Measurements from ENCODE around the gene CLASP2. TPM values are rescaled to one million over a fixed set of nuclear protein-coding genes. Genes with fewer than 3 reads are reported as not detected.
"Not testable (repeated sequence)": the region's sequence is repeated elsewhere in the genome, so short reads cannot be mapped to it uniquely, and the experiment has no call there.

CLASP2 gene
- total and polyA plus RNA-seq, 7 donors = 7.3 to 71.9 (median 37.7) TPM

DNA sequence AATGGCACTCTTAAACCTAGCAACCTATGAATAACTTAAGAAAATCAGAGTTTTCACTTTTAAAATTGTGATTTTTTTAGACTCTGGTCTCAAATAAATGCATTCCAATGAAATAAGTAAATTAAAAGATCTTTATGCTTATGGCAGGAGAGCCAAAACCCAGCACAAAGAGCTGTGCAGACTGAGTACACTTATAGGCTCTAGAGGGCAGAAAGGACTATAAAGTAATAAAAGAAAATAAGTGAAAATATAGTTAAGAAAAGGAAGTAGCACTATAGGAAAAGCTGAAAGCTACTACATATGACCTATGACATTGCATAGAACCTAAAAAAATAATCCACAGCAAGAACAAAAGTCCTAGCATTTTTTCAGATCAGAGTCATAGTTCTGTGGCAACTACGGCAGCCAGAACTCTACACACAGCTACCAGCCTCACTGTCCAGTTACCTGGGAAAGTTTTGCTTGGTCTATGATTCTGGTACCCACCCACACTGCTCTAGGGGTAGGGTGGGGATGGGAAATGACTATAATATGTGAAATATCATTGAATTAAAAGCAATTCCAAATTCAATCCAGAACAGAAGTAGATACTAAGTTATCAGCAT, 30.5 kb downstream of the CLASP2 start:
- H3K27ac ChIP-seq = no peak overlapping the region
- H3K4me1 ChIP-seq = no peaks in the 10 kb centered on the region
- H3K9me3 ChIP-seq = no peaks in the 10 kb centered on the region
- intact Hi-C loops (cut with DNase I) = loop anchor here in 1 of 2 donors (5.0 kb wide), 1 partner anchor 620 kb away; no protein-coding TSS in a partner anchor
- 88 to 100% (median 95%) methylated on average over 1 of the region's 1 CpG for WGBS, 3 donors
- TF ChIP-seq, protein P1, sequence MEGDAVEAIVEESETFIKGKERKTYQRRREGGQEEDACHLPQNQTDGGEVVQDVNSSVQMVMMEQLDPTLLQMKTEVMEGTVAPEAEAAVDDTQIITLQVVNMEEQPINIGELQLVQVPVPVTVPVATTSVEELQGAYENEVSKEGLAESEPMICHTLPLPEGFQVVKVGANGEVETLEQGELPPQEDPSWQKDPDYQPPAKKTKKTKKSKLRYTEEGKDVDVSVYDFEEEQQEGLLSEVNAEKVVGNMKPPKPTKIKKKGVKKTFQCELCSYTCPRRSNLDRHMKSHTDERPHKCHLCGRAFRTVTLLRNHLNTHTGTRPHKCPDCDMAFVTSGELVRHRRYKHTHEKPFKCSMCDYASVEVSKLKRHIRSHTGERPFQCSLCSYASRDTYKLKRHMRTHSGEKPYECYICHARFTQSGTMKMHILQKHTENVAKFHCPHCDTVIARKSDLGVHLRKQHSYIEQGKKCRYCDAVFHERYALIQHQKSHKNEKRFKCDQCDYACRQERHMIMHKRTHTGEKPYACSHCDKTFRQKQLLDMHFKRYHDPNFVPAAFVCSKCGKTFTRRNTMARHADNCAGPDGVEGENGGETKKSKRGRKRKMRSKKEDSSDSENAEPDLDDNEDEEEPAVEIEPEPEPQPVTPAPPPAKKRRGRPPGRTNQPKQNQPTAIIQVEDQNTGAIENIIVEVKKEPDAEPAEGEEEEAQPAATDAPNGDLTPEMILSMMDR (IDR thresholded peaks at IDR 0.05) = no peak
- no peak for ATAC-seq
- peaks cover 0 to 33% of the 10 kb centered on the region in 2 donors for H3K36me3 ChIP-seq (ENCODE audit: insufficient read depth in 1 of 2, low read depth in 1 of 2)
- DNase-seq = no peak
- no peaks in the 10 kb centered on the region for H3K27me3 ChIP-seq (ENCODE audit: insufficient read depth in 3 of 3, low read length in 2 of 3)
- no peak overlapping the region for H3K4me3 ChIP-seq

DNA sequence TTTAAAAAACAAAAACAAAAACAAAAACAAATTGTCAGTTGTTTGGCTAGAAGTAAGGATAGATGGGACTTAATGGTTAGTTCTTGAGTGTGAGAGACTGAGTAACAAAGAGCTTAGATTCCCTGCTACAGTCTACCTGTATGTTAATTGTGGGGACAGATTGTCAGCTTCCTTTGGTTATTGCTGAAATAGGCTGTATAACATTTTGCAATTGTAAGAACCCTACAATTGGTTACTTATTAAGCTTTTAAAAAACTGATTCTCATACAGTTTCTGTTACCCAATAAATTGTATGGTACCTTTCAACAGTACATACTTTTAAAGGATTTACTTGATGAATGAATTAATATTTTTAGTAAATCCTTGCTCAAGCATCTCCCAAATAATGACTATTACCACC, 35.3 kb downstream of the CLASP2 start:
- Histone ChIP-seq H3K27me3 (ENCODE audit: insufficient read depth in 3 of 3, low read length in 2 of 3) (no peaks in the 10 kb centered on the region), H3K36me3 (ENCODE audit: insufficient read depth in 1 of 2, low read depth in 1 of 2) (peaks cover 0 to 15% of the 10 kb centered on the region in 2 donors), H3K27ac (no peak overlapping the region), H3K9me3 (no peaks in the 10 kb centered on the region), H3K4me1 (no peaks in the 10 kb centered on the region), H3K4me3 (no peak overlapping the region)
- TF ChIP-seq, protein P1 (IDR thresholded peaks at IDR 0.05) = no peak
- DNase-seq = no peak
- ATAC-seq = no peak
- intact Hi-C loops (cut with DNase I) = no loop called here

DNA sequence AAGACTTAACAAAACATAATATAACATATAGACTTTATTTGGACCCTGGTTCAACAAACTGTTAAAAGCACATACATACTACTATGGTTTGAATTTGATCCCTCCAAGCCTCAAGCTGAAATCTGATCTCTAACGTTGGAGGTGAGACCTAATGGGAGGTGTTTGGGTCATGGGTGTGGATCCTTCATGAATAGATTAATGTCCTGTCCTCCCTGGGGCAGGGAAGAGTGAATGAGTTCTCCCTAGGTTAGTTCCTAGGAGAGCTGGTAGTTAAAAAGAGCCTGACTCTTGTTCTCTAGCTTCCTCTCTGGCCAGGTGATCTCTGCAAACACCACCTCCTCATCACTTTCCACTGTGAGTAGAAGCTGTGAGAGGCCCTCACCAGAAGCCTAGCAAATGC, 36.4 kb downstream of the CLASP2 start:
- H3K4me1 ChIP-seq = no peaks in the 10 kb centered on the region
- H3K9me3 ChIP-seq = no peaks in the 10 kb centered on the region
- DNase-seq (no peak), ATAC-seq (no peak)
- H3K27me3 ChIP-seq (ENCODE audit: insufficient read depth in 3 of 3, low read length in 2 of 3) = no peaks in the 10 kb centered on the region
- WGBS, 3 donors = 14 to 18% (median 14%) methylated on average over 1 of the region's 1 CpG
- TF ChIP-seq, protein P1 (IDR thresholded peaks at IDR 0.05) = no peak
- intact Hi-C loops (cut with DNase I) = no loop called here
- no peak overlapping the region for H3K27ac ChIP-seq
- no peak overlapping the region for H3K4me3 ChIP-seq
- peaks cover 0 to 15% of the 10 kb centered on the region in 2 donors for H3K36me3 ChIP-seq (ENCODE audit: insufficient read depth in 1 of 2, low read depth in 1 of 2)

DNA sequence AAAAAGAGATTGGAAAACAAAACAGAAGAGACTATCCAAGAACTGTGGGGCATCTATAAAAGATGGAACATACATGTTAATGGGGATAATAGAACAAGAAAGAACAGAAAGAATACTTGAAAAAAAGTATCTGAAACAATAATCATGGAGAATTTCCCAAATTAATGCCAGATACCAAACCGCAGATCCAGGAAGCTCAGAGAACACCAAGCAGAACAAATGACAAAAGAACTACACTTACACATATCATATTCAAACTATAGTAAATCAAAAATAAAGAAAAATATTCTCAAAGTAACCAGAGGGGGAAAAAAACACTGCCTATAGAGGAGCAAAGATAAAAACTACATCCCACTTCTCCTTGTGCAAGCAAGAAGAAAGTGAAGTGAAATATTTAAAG, 40.0 kb downstream of the CLASP2 start:
- H3K27ac ChIP-seq = no peak overlapping the region
- ATAC-seq = no peak
- H3K36me3 ChIP-seq (ENCODE audit: insufficient read depth in 1 of 2, low read depth in 1 of 2) = peaks cover 0 to 7% of the 10 kb centered on the region in 2 donors
- H3K4me1 ChIP-seq = no peaks in the 10 kb centered on the region
- intact Hi-C loops (cut with DNase I) = no loop called here
- no peaks in the 10 kb centered on the region for H3K9me3 ChIP-seq
- DNase-seq = no peak
- no peak overlapping the region for H3K4me3 ChIP-seq
- H3K27me3 ChIP-seq (ENCODE audit: insufficient read depth in 3 of 3, low read length in 2 of 3) = no peaks in the 10 kb centered on the region
- TF ChIP-seq, protein P1 (IDR thresholded peaks at IDR 0.05) = no peak
- 92 to 97% (median 92%) methylated on average over 1 of the region's 1 CpG for WGBS, 3 donors

DNA sequence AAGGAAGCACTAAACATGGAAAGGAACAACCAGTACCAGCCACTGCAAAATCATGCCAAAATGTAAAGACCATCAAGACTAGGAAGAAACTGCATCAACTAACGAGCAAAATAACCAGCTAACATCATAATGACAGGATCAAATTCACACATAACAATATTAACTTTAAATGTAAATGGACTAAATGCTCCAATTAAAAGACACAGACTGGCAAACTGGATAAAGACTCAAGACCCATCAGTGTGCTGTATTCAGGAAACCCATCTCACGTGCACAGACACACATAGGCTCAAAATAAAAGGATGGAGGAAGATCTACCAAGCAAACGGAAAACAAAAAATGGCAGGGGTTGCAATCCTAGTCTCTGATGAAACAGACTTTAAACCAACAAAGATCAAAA, 44.6 kb downstream of the CLASP2 start:
- 89 to 100% (median 99%) methylated on average over 2 of the region's 3 CpGs for WGBS, 3 donors
- DNase-seq; H3K27ac ChIP-seq; H3K4me1 ChIP-seq; H3K4me3 ChIP-seq; ATAC-seq; H3K9me3 ChIP-seq; intact Hi-C loops (cut with DNase I); H3K27me3 ChIP-seq (ENCODE audit: insufficient read depth in 3 of 3, low read length in 2 of 3); H3K36me3 ChIP-seq (ENCODE audit: insufficient read depth in 1 of 2, low read depth in 1 of 2): not testable (repeated sequence)
